Measurements from ENCODE around the gene PEX14.
"Not testable (repeated sequence)": the region's sequence is repeated elsewhere in the genome, so short reads cannot be mapped to it uniquely, and the experiment has no call there.

Gene PEX14, protein sequence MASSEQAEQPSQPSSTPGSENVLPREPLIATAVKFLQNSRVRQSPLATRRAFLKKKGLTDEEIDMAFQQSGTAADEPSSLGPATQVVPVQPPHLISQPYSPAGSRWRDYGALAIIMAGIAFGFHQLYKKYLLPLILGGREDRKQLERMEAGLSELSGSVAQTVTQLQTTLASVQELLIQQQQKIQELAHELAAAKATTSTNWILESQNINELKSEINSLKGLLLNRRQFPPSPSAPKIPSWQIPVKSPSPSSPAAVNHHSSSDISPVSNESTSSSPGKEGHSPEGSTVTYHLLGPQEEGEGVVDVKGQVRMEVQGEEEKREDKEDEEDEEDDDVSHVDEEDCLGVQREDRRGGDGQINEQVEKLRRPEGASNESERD

DNA sequence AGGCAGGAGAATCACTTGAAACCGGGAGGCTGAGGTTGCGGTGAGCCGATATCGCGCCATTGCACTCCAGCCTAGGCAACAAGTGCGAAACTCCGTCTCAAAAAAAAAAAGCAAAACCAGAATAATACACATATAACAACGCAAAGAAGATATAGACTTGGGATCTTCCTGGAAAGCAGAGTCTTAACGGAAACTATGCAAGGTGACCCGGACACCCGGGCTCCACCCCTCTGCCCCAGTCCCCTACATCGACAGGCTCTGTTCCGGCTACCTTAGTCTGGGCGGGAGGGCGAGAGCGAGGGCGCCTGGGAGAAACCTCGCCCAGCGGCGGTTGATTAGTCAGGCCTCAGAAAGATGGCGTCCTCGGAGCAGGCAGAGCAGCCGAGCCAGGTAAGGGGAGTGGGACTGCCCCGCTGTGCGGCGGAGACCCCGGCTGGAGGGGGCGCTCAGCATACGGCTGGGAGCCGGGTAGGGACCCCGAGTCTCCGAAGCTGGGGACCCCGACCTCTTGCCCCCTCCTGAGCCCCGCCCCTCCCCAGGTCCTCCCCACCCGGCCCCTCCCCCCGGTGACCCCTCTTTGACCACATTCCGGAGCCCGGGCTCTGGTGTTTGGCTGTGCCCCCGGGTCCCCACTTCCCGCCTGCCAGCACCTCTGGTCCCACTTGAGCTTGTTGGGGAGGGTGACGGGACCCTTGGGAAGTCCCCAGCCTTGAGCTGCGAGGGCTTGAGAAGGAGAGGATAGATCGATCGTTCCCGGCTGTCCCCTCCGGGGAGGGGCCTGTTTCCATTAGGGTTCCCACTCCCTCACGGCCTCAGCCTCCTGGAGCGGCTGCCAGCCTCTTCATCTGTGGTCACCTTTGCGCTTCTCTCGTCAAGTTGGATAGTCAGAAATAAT is at the start of gene PEX14:
PEX14 (plus strand) TSS at position 338 of the 895 bp plus-strand sequence; CDS start at position 355, 17 bp downstream.
- DNase-seq = peak; percentile 90

DNA sequence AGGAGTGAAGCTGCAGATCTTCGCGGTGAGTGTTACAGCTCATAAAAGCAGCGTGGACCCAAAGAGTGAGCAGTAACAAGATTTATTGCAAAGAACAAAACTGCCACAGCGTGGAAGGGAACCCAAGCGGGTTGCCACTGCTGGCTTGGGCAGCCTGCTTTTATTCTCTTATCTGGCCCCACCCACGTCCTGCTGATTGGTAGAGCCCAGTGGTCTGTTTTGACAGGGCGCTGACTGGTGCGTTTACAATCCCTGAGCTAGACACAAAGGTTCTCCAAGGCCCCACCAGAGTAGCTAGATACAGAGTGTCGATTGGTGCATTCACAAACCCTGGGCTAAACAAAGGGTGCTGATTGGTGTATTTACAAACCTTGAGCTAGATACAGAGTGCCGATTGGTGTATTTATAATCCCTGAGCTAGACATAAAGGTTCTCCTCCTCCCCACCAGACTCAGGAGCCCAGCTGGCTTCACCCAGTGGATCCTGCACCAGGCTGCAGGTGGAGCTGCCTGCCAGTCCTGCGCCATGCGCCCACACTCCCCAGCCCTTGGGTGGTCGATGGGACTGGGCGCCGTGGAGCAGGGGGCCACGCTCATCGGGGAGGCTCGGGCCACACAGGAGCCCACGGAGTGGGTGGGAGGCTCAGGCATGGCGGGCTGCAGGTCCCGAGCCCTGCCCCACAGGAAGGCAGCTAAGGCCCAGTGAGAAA is 48.8 kb upstream of the PEX14 start:
- not testable (repeated sequence) for DNase-seq

DNA sequence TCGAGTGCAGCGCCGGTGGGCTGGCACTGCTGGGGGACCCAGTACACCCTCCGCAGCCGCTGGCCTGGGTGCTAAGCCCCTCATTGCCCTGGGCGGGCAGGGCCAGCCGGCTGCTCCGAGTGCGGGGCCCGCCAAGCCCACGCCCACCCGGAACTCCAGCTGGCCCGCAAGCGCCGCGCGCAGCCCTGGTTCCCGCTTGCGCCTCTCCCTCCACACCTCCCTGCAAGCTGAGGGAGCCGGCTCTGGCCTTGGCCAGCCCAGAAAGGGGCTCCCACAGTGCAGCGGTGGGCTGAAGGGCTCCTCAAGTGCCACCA is 48.3 kb upstream of the PEX14 start:
- not testable (repeated sequence) for DNase-seq

DNA sequence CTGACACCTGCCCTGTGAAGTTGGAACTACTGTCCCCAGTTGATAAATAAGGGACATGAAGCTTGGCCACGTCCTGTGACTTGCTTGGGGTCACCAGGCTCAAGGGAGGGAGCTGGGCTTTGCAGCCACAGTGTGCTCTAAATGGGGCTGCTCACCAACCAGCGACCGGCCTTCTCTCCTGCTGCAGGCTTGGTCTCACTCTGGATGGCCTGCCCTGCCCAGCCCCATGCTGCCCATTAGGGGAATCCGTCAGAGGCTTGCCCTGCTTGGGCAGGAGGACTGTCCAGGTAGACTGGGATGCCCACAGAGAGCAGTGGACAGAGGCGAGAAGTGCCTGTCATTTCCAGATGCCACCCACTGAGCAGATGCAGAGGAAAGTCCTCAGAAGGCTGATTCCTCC is 45.8 kb upstream of the PEX14 start:
- DNase-seq = no peak

DNA sequence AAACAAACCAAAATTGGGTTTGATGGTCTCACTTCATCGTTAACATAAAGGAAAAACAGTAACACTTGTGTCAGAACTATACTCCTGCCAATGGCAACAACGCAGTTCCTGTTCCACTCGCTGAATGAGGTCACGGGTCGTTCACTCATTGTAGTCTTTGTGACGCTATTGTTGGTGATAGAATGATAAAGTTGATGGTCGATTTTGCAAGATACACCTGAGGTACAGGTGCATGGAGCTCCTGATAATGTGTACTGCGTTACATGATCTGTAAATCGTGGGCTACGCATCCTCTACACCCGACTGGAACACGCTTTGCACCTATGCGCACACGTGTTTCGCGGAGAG is 44.9 kb upstream of the PEX14 start:
- DNase-seq = peak; percentile 34

DNA sequence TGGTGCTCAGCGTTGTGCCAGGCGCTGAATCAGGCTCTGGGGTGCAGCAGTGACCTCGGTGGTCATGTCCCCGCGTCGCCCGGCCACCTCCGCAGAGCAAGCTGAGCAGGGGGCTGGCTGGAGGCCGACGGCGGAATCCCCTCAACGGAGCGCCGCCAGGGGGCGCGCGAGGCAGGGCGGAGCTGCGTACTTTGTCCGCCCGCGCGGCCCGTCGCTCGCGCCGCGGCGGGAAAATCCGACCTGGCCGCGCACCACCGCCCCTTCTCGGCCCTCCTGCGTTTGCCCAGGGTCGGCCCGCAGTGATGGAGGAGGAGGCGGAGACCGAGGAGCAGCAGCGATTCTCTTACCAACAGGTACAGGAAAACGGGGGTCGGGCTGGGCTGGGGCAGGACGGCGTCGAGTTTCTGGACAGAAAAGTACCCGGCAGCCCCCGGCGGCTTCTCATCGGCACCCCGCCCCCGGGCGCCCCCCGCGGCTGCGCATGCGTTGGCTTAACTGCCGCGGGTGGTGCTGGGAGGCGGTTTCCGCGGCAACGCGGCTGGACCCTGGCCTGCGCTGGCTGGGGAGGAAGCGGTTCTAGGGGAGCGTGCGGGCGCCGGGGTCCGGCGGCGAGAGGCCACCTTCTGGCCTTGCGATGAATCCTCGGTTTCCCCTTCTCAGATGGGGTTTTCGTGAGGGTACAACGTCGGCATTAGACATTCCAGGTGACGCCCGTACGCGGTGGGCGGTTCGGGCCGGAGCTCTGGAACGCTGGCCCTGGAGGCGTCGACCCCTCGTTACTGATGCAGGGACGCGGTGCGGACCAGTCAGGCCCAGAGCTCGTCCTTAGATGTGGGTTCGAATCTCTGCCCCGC is 44.3 kb upstream of the PEX14 start, which contains the start of gene CENPS:
CENPS (plus strand) TSS at position 218 of the 854 bp plus-strand sequence; CDS start at position 303, 85 bp downstream.
- DNase-seq = peak; percentile 97

DNA sequence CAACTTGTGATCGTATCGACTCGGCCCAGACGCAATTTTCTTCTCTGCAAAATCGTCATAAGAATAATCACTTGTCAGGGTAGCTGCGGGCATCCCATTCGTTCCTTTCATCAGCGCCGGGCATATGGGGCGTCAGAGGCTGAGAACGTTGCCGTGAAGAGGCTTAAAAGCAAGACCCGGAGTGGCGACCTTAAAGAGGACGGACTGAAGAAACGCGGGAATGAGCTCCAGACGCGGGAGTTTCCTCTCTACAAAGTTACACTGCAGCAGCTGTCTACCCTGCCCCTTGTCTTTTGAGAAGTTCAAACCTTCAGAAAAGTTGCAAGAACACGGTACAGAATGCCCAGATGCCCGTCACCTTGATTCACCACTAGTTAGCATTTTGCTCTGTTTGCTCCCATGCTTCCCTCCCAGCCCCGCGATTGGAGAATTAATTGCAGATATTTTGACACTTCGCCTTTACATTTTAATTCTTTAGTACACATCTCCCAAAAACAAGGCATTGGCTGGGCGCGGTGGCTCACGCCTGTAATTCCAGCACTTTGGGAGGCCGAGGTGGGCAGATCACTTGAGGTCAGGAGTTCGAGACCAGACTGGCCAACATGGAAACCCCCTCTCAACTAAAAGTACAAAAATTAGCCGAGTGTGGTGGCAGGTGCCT is 43.5 kb upstream of the PEX14 start:
- peak; percentile 49 for DNase-seq

DNA sequence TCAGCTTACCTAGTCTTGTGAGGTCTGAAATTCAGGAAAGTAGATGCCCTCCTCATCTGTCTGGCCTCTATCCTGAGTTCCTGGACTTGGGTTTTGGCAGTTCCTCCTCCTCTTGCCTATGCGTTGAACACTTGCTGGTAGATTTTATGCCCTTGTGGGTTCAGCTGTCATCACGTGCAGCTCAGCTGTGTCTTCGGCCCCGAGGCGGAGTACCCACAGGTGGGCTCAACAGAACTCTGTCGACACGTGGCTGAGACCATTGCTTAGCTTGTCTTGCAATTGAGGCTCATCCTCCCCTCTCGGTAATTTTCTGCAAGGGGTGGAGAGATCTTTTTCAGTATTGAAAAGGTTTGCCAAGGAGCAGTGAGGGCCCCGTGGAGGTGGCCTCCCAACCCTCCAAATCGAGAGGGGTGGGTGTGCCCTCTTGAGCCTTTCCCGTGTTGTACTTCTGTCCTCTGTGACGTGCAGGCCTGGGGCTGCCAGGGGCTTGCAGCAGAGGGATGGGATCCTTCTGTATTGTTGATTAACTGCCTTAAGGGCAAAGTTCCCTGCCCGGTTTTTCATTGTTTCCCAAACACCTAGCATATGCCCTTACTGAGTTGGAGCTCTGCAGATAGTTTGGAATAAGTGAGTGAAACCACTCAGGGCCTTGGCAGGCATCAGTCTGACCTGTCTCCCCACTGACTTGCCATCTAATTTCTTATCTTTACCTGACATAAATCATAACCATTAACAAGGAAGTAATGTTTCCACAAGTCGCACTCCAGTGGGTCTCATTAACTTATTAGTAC is 41.6 kb upstream of the PEX14 start:
- DNase-seq = no peak

DNA sequence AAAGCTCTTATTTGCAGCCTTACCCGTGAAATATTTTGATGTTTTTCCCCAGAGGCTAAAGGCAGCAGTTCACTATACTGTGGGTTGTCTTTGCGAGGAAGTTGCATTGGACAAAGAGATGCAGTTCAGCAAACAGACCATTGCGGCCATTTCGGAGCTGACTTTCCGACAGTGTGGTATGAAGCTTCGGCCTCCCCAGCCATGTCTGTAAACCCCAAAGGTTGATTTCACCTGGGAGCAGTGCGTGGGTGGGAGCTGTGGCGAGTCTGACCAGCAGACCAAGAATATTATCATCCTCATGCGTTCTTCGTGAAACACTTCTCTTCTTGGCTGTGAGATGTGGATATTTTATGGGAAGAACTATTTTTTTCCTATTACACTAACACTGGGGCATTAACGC is 41.0 kb upstream of the PEX14 start:
- DNase-seq = no peak

DNA sequence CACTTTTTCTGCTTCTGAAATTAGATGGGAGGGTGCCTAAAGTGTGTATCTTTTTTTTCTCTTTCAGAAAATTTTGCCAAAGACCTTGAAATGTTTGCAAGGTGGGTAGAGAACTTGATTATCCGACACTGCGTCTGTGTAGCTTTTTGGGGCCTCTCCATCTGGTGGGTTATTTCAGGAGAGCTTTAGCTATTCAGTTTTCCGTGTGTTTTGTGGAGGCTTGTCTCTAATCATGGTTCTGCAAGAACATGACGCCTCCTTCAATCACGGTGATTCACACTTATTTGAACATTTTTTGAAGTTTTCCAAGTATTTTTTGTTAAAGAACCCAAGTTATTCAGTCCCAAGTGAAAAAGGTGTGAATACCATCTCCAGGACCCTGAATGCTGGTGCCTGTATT is 40.2 kb upstream of the PEX14 start:
- DNase-seq = no peak

DNA sequence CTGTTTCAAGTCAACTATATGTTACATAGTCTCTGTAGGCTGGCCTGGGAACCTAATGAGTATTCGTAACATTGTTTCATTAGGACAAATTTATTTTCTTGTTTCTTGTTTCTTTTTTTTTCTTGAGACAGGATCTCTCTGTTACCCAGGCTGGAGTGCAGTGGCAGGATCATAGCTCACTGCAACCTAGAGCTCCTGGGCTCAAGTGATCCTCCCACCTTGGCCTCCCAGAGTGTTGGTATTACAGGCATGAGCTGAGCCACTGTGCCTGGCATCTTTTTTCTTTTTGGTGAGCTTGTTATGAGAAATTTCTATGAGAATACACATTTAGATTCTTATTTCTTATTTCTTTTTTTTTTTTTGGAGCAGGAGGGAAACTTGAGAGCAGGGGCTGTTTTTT is 37.7 kb upstream of the PEX14 start:
- DNase-seq = no peak

DNA sequence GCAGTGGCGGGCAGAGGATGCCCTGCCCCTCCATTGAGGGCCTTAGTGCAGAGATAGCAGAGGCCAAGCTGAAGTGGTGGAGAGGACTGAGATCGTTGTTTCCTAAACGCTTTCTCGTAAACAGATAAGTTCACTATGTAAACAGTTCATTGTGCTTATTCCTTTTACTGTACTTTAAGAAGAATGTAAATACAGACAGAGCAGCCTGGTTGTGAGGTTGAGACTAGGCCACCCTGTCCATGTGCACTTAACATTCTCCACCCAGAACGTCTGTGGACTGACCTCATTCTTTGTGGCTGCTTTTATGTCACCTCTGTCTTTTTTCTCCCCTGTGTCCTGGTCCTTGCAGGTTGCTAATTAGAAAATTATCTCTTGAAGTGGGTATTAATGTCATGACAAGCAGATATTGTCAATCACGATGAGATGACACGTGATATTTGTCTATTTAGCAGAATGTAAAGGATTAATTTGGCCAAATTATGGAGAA is 36.0 kb upstream of the PEX14 start:
- DNase-seq = no peak

DNA sequence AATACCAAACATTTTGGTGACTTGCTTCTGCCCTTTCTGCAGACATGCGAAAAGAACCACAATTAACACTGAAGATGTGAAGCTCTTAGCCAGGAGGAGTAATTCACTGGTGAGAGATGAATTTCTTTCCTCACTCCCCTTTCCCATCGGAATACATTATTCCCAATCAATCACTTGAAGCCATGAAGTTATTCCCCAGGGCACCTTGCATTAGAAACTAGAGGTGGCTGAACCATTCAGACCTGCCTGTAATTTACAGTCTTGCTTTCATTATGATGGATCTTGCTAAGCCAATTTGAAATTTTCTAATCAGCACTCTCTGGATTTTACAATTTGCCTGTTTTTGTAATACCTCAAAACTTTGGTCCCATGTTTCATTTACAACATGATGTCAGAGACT is 34.4 kb upstream of the PEX14 start:
- no peak for DNase-seq

DNA sequence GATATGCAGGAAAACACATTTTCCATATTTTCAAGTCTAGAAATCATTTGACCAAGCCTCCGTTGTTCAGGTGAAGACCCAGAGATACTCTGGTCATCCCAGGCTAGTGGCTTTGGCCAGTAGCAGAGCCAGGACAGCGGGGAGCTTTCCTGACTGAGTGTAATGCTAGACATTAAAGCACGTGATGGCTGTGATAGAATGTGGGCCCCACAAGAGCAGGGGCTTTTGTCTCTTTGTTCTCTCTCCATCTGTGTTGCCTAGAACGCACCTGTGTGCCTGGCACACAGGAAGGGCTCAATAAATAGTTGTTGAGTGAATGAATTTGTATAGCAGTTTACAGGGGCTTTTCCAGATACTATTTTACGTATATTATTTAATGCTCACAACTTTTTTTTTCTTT is 34.0 kb upstream of the PEX14 start:
- DNase-seq = no peak

DNA sequence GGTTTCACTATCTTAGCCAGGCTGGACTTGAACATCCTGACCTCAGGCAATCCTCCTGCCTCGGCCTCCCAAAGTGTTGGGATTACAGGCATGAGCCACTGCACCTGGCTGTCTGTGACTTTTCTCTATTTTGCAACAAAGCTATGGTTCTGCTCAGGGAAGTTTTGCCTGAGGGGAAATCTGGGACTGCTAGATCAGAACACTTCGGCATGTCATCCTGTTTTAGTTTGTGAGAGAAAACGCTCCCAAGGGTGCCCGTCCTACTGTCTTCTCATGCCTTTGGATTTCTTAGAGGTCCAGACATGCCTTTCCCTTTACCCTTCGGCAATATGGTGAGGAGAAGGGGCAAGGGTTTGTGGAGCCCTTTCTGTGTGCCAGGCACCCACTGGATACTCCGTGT is 30.5 kb upstream of the PEX14 start:
- no peak for DNase-seq

DNA sequence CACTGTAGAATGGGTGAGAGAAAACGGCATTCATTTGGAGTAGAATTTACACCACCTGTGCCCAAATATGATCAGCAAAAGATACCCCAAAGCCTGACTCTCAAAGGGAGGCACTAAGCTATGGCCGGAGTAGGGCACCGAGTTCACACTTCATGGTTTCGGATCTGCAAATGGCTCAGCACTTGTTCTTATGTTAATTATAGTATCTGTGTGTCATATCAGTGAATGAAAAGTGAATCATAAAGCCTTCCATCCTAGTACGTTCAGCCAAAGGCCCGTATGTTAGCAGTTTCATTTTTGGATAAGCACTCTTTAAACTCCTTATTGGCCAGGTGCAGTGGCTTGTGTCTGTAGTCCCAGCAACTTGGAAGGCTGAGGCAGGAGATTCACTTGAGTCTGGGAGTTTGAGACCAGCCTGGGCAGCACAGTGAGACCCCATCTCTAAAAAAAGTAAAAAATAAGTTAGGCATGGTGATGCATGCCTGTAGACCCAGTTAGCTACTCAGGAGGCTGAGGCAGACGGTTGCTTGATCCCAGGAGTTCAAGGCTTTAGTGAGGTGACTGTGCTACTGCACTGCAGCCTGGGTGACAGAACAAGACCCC is 29.9 kb upstream of the PEX14 start:
- no peak for DNase-seq

DNA sequence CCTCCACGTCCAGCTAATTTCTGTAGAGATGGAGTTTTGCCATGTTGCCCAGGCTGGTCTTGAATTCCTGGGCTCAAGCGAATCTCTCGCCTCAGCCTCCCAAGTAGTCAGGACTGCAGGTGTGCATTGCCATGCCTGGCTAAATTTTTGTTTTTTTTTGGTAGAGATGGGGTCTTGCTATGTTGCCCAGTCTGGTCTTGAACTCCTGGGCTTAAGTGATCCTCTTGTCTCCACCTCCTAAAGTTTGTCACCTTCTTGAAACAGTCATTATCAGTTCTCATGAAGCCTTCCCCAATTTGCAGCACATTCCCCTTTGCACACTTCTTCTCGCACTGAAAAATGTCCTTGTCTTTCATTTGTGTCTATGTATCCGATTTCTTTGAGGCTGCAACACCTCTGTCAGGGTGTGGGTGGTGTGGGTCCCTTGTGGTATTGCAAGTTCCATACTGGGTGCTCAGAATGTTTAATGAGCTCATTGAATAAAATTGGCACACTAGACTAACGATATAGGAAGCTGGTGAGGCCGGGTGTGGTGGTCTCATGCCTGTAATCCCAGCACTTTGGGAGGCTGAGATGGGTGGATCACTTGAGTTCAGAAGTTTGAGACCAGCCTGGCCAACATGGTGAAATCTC is 27.8 kb upstream of the PEX14 start:
- DNase-seq = no peak

DNA sequence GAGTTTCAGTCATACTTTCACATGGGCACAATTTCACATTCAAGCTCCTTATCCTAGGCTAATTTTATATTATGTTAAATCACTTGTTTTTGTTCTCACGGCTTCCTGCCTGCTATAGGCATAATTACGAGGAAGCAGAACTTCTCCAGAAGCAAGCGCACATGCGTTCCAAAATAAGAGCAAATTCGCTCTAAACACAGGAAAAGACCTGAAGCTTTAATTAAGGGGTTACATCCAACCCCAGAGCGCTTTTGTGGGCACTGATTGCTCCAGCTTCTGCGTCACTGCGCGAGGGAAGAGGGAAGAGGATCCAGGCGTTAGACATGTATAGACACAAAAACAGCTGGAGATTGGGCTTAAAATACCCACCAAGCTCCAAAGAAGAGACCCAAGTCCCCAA is 25.0 kb upstream of the PEX14 start, which contains the start of gene CORT:
CORT (plus strand) TSS at position 281 of the 400 bp plus-strand sequence. CDS start 193 bp downstream, outside the sequence.
- no peak for DNase-seq

DNA sequence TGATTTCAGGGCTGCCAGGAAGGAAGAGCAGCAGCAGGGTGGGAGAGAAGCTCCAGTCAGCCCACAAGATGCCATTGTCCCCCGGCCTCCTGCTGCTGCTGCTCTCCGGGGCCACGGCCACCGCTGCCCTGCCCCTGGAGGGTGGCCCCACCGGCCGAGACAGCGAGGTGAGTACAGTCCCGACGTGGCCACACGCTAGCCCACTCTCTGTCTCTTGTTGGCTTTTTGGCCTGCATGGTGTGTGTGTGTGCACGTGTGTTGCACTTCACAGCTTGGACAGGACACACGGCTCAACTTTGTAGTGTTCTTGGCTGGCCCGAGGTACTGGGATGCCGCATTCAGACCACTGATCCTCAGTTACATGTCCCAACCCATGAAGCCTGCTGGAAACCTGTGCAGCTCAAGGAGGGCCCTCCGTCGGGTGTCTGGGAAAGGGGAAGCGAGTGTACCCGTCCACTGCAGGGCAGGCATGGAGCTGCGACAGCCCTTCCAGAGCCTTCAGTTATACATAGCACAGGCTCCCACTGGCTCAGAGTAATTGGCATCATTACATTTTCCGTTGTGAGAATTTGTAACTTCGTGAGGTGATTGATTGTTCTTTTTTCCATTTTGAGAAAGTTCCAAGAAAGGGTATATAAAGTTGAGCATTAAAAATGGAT is 24.5 kb upstream of the PEX14 start:
- no peak for DNase-seq
